Astrocyte (in vitro differentiated cells and primary cell): ENCODE measurements around the gene ARHGAP25. TPM values are rescaled to one million over a fixed set of nuclear protein-coding genes. Genes with fewer than 3 reads are reported as not detected.
A peak's percentile ranks its signal among the peaks of the same experiment; 100 is the strongest.

Experiments
- DNase-seq: peaks from one replicate; pipeline ENCODE4 v3.0.0-alpha.2; 2010; ENCODE audit warnings: low read depth
- FAIRE-seq: peaks from 2 replicates; lab custom pipeline; 2011; peaks lifted over from hg19 to GRCh38; lab: Jason Lieb, UNC
- H2AFZ ChIP-seq: 2 replicates; pipeline ENCODE4 v1.6.0; 2012; ENCODE audit warnings: low read depth, low read length, inconsistent platforms
- H3K27ac ChIP-seq: 2 replicates; pipeline ENCODE4 v1.5.1; 2011; ENCODE audit warnings: low read depth, low read length, inconsistent platforms
- H3K27me3 ChIP-seq: 2 replicates; pipeline ENCODE4 v1.6.0; 2011; ENCODE audit warnings: low read length, inconsistent platforms; ENCODE audit not compliant: insufficient read depth
- H3K36me3 ChIP-seq: 2 replicates; pipeline ENCODE4 v1.5.1; 2011; ENCODE audit warnings: low read length, inconsistent platforms; ENCODE audit not compliant: insufficient read depth
- H3K4me1 ChIP-seq: 2 replicates; pipeline ENCODE4 v1.5.1; 2011; ENCODE audit warnings: low read length, inconsistent platforms; ENCODE audit not compliant: insufficient read depth
- H3K4me2 ChIP-seq: 2 replicates; pipeline ENCODE4 v1.6.0; 2012; ENCODE audit warnings: low read length, inconsistent platforms
- H3K4me3 ChIP-seq: 2 replicates; pipeline ENCODE4 v1.5.1; 2011; ENCODE audit warnings: low read depth, mild to moderate bottlenecking, low read length, inconsistent platforms; ENCODE audit not compliant: insufficient read depth
- H3K79me2 ChIP-seq: 2 replicates; pipeline ENCODE4 v1.6.0; 2012; ENCODE audit warnings: mild to moderate bottlenecking, low read length, inconsistent platforms; ENCODE audit not compliant: insufficient read depth
- H3K9ac ChIP-seq: 2 replicates; pipeline ENCODE4 v1.6.0; 2012; ENCODE audit warnings: mild to moderate bottlenecking, low read length, inconsistent platforms
- H3K9me3 ChIP-seq: 2 replicates; pipeline ENCODE4 v1.5.1; 2012; ENCODE audit warnings: low read depth, mild to moderate bottlenecking, low read length, inconsistent platforms; ENCODE audit not compliant: insufficient read depth
- H4K20me1 ChIP-seq: 2 replicates; pipeline ENCODE4 v1.6.0; 2012; ENCODE audit warnings: low read length, inconsistent platforms; ENCODE audit not compliant: insufficient read depth
- H3K27ac Mint-ChIP-seq: one replicate; pipeline ENCODE4 v1.8.0; 2021; ENCODE audit warnings: mild to moderate bottlenecking, mixed read lengths; ENCODE audit not compliant: unreplicated experiment
- H3K27me3 Mint-ChIP-seq: one replicate; pipeline ENCODE4 v1.8.0; 2021; ENCODE audit warnings: low read depth, mixed read lengths; ENCODE audit not compliant: unreplicated experiment
- H3K36me3 Mint-ChIP-seq: one replicate; pipeline ENCODE4 v1.8.0; 2021; ENCODE audit warnings: low read depth, mixed read lengths; ENCODE audit not compliant: unreplicated experiment
- H3K4me1 Mint-ChIP-seq: one replicate; pipeline ENCODE4 v1.8.0; 2021; ENCODE audit warnings: low read depth, mixed read lengths; ENCODE audit not compliant: unreplicated experiment
- H3K4me3 Mint-ChIP-seq: one replicate; pipeline ENCODE4 v1.8.0; 2021; ENCODE audit warnings: mild to moderate bottlenecking, moderate library complexity, mixed read lengths; ENCODE audit not compliant: unreplicated experiment
- H3K9me3 Mint-ChIP-seq: one replicate; pipeline ENCODE4 v1.8.0; 2021; ENCODE audit warnings: mild to moderate bottlenecking, mixed read lengths; ENCODE audit not compliant: unreplicated experiment
- EZH2 ChIP-seq: IDR thresholded peaks from 2 replicates; pipeline ENCODE4 v1.6.1; 2012; ENCODE audit warnings: mild to moderate bottlenecking, low read length, inconsistent platforms; ENCODE audit not compliant: insufficient read depth
- total RNA-seq: library from RNA; stranded (reverse); gene quantifications from 2 replicates; pipeline ENCODE4 v1.2.1, GENCODE V29; 2021
- TF ChIP-seq, protein P1 (sequence below): IDR thresholded peaks from 2 replicates; pipeline ENCODE4 v1.5.1; 2011; ENCODE audit warnings: low read depth, mild to moderate bottlenecking, inconsistent platforms, low read length, moderate library complexity; ENCODE audit not compliant: insufficient read depth

Gene ARHGAP25
- total RNA-seq, 1 donor from 2014 or later: 0.30 TPM

GRCh38 chr2:68708629-68709028 lies 26.0 kb upstream of the ARHGAP25 start:
- DNase-seq: no peak
- H3K4me1 Mint-ChIP-seq: no peaks in the 10 kb centered on the region
- Histone ChIP-seq H4K20me1 (no peaks in the 10 kb centered on the region), H3K27ac (no peak overlapping the region), H3K79me2 (no peaks in the 10 kb centered on the region), H3K27me3 (peaks cover 15% of the 10 kb centered on the region), H3K4me2 (no peak overlapping the region), H3K4me3 (no peak overlapping the region), H3K36me3 (no peaks in the 10 kb centered on the region), H3K9me3 (no peaks in the 10 kb centered on the region), H3K9ac (no peak overlapping the region), H3K4me1 (peaks cover 6% of the 10 kb centered on the region), H2AFZ (no peak overlapping the region)
- H3K36me3 Mint-ChIP-seq: no peaks in the 10 kb centered on the region
- H3K4me3 Mint-ChIP-seq: no peak overlapping the region
- no peak overlapping the region for H3K27ac Mint-ChIP-seq
- peaks cover 16% of the 10 kb centered on the region for H3K27me3 Mint-ChIP-seq
- no peak for TF ChIP-seq EZH2
- TF ChIP-seq, protein P1, sequence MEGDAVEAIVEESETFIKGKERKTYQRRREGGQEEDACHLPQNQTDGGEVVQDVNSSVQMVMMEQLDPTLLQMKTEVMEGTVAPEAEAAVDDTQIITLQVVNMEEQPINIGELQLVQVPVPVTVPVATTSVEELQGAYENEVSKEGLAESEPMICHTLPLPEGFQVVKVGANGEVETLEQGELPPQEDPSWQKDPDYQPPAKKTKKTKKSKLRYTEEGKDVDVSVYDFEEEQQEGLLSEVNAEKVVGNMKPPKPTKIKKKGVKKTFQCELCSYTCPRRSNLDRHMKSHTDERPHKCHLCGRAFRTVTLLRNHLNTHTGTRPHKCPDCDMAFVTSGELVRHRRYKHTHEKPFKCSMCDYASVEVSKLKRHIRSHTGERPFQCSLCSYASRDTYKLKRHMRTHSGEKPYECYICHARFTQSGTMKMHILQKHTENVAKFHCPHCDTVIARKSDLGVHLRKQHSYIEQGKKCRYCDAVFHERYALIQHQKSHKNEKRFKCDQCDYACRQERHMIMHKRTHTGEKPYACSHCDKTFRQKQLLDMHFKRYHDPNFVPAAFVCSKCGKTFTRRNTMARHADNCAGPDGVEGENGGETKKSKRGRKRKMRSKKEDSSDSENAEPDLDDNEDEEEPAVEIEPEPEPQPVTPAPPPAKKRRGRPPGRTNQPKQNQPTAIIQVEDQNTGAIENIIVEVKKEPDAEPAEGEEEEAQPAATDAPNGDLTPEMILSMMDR: no peak
- FAIRE-seq: no peak
- no peaks in the 10 kb centered on the region for H3K9me3 Mint-ChIP-seq

DNA sequence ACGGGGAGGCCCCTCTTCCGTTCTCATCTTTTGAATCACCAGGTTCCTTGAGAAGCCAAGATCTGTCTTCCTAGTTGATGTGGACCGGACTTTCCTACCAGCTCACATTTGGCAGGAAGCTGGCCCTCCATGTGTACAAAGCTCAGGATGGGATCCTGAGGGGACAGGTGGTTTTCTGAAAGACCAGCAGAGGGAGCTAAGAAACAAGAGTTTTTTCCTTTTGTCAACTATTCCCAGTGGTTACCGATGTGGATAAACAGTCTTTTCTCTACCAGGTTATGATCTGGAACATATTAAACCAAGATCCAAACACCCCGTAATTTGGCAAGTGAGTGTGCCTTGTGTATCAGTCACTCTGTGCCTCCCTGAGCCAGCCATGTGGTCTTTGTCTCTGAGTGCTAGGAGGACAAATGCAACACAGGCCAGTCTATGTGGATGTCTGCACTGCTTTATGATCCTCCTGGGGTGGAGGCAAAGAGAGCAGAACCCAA lies 25.1 kb upstream of the ARHGAP25 start:
- Histone ChIP-seq H3K9ac (no peak overlapping the region), H3K4me2 (peak overlapping the region; percentile 46), H3K79me2 (no peaks in the 10 kb centered on the region), H4K20me1 (no peaks in the 10 kb centered on the region), H2AFZ (peak overlapping the region; percentile 57), H3K4me1 (peaks cover 6% of the 10 kb centered on the region), H3K27ac (no peak overlapping the region), H3K4me3 (no peak overlapping the region), H3K27me3 (peaks cover 15% of the 10 kb centered on the region), H3K36me3 (no peaks in the 10 kb centered on the region), H3K9me3 (no peaks in the 10 kb centered on the region)
- TF ChIP-seq, protein P1: peak; percentile 81
- TF ChIP-seq EZH2: no peak
- H3K27ac Mint-ChIP-seq: no peak overlapping the region
- H3K9me3 Mint-ChIP-seq: peaks cover 2% of the 10 kb centered on the region
- H3K4me3 Mint-ChIP-seq: no peak overlapping the region
- FAIRE-seq: peak; percentile 71
- no peaks in the 10 kb centered on the region for H3K36me3 Mint-ChIP-seq
- peak; percentile 21 for DNase-seq
- no peaks in the 10 kb centered on the region for H3K4me1 Mint-ChIP-seq
- H3K27me3 Mint-ChIP-seq: peaks cover 16% of the 10 kb centered on the region

GRCh38 chr2:68710336-68710735 lies 24.3 kb upstream of the ARHGAP25 start:
- no peaks in the 10 kb centered on the region for H4K20me1 ChIP-seq
- TF ChIP-seq, protein P1: no peak
- TF ChIP-seq EZH2: no peak
- H3K4me2 ChIP-seq: no peak overlapping the region
- Mint-ChIP-seq H3K27me3 (peaks cover 15% of the 10 kb centered on the region), H3K4me3 (no peak overlapping the region), H3K27ac (no peak overlapping the region), H3K9me3 (peaks cover 2% of the 10 kb centered on the region), H3K36me3 (no peaks in the 10 kb centered on the region), H3K4me1 (no peaks in the 10 kb centered on the region)
- H3K27me3 ChIP-seq: peaks cover 13% of the 10 kb centered on the region
- no peaks in the 10 kb centered on the region for H3K79me2 ChIP-seq
- H2AFZ ChIP-seq: no peak overlapping the region
- peak; percentile 31 for DNase-seq
- no peak overlapping the region for H3K9ac ChIP-seq
- FAIRE-seq: no peak
- H3K9me3 ChIP-seq: no peaks in the 10 kb centered on the region
- no peaks in the 10 kb centered on the region for H3K36me3 ChIP-seq
- H3K4me3 ChIP-seq: no peak overlapping the region
- peaks cover 6% of the 10 kb centered on the region for H3K4me1 ChIP-seq
- H3K27ac ChIP-seq: no peak overlapping the region
